GM10266 (cell line): ENCODE measurements around the gene SCAF8.
"Not testable (repeated sequence)": the region's sequence is repeated elsewhere in the genome, so short reads cannot be mapped to it uniquely, and the experiment has no call there.

Experiments used
- DNase-seq: peaks from one replicate; pipeline ENCODE4 v3.0.0; 2012; ENCODE audit errors: extremely low spot score
- CTCF ChIP-seq: IDR thresholded peaks from 2 replicates; pipeline ENCODE4 v1.5.1; 2012; ENCODE audit warnings: mild to moderate bottlenecking, low read depth; ENCODE audit not compliant: control insufficient read depth, insufficient read depth; ENCODE audit errors: missing control alignments

SCAF8 gene

GRCh38 chr6:154705471-154706113 is 27.6 kb upstream of the SCAF8 start:
- no peak for DNase-seq
- no peak for TF ChIP-seq CTCF

- TF ChIP-seq CTCF = no peak
Measured at GRCh38 chr6:154706389-154706788, 26.8 kb upstream of the SCAF8 start.

GRCh38 chr6:154709621-154710020 is 23.6 kb upstream of the SCAF8 start:
- DNase-seq = no peak
- no peak for TF ChIP-seq CTCF

More at GRCh38 chr6:154706389-154706788, 26.8 kb upstream of the SCAF8 start:
- DNase-seq = no peak

GRCh38 chr6:154710689-154711088 is 22.5 kb upstream of the SCAF8 start:
- no peak for TF ChIP-seq CTCF

GRCh38 chr6:154715446-154715845 is 17.8 kb upstream of the SCAF8 start:
- DNase-seq = no peak

More at GRCh38 chr6:154710689-154711088, 22.5 kb upstream of the SCAF8 start:
- no peak for DNase-seq

GRCh38 chr6:154716350-154716749 is 16.9 kb upstream of the SCAF8 start:
- not testable (repeated sequence) for DNase-seq

More at GRCh38 chr6:154715446-154715845, 17.8 kb upstream of the SCAF8 start:
- TF ChIP-seq CTCF = no peak

GRCh38 chr6:154719433-154719832 is 13.8 kb upstream of the SCAF8 start:
- no peak for DNase-seq
- no peak for TF ChIP-seq CTCF

- TF ChIP-seq CTCF = no peak
Measured at GRCh38 chr6:154719854-154720253, 13.4 kb upstream of the SCAF8 start.

More at GRCh38 chr6:154719854-154720253, 13.4 kb upstream of the SCAF8 start:
- DNase-seq = no peak
